Activated CD4-positive, alpha-beta T cell treated with anti-CD3 and anti-CD28 coated beads, Interleukin-2, amount 10 ng/mL, durations not matched to agents 7 days and 5 days (primary cell): ENCODE data around the gene ERCC1. TPM values are rescaled to one million over a fixed set of nuclear protein-coding genes. Genes with fewer than 3 reads are reported as not detected.
"Not testable (repeated sequence)": the region's sequence is repeated elsewhere in the genome, so short reads cannot be mapped to it uniquely, and the experiment has no call there.

Experiments
- CTCF ChIA-PET: fragments of 350-600 bp; sonication (Branson Sonifier 250); formaldehyde crosslinking; loops from one replicate; lab custom pipeline; 2021; ENCODE audit warnings: antibody characterized with exemption; lab: Charles Lee
- POLR2A ChIA-PET: fragments of 350-600 bp; sonication (Branson Sonifier 250); formaldehyde crosslinking; loops from one replicate; lab custom pipeline; 2021; ENCODE audit warnings: antibody characterized with exemption; lab: Charles Lee
- DNase-seq: peaks from one replicate; pipeline ENCODE4 v3.0.0-alpha.2; 2020
- H3K27ac Mint-ChIP-seq: one replicate; pipeline ENCODE4 v1.8.0; 2021; ENCODE audit warnings: mild to moderate bottlenecking, moderate library complexity, mixed read lengths
- H3K27me3 Mint-ChIP-seq: one replicate; pipeline ENCODE4 v1.8.0; 2021; ENCODE audit warnings: mixed read lengths
- H3K36me3 Mint-ChIP-seq: one replicate; pipeline ENCODE4 v1.8.0; 2021; ENCODE audit warnings: low read depth, mixed read lengths
- H3K4me1 Mint-ChIP-seq: one replicate; pipeline ENCODE4 v1.8.0; 2021; ENCODE audit warnings: mixed read lengths
- H3K4me3 Mint-ChIP-seq: one replicate; pipeline ENCODE4 v1.8.0; 2021; ENCODE audit warnings: mild to moderate bottlenecking, moderate library complexity, mixed read lengths
- H3K9me3 Mint-ChIP-seq: one replicate; pipeline ENCODE4 v1.8.0; 2021; ENCODE audit warnings: mixed read lengths
- total RNA-seq, 2 experiments: library from RNA; stranded (reverse); gene quantifications; one replicate each; pipeline ENCODE4 v1.2.3, GENCODE V29; 2021

ERCC1 gene
- total RNA-seq, 2 experiments from 2014 or later, result 59.9 to 66.1 TPM

DNA sequence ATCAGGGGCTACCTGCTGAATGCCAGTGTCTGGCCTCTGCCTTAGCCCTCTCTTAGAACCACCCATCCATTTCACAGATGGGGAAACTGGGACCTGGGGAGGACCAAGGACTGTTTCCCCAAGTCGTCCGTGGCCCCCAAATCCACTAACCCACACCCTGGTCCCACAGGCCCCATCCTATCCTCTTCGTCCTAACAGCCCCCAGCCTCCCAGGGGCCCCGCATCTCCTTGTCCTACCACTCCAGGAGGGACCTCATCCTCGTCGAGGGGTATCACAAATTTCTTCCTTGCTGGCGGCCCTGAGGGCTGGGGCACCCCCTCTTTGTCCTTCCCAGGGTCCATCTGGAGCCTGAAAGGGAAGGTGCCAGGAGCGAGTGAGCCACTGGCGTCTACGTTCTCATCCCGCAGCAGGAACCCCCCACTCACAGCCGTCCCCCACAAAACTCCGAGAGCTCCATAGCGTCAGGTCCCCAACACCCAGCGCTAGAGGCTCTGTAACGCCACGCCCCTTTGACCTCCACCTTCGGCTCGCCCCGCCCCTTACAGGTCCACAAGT, 606 bp downstream of the ERCC1 start:
- peaks cover 66% of the 10 kb centered on the region for H3K4me1 Mint-ChIP-seq

DNA sequence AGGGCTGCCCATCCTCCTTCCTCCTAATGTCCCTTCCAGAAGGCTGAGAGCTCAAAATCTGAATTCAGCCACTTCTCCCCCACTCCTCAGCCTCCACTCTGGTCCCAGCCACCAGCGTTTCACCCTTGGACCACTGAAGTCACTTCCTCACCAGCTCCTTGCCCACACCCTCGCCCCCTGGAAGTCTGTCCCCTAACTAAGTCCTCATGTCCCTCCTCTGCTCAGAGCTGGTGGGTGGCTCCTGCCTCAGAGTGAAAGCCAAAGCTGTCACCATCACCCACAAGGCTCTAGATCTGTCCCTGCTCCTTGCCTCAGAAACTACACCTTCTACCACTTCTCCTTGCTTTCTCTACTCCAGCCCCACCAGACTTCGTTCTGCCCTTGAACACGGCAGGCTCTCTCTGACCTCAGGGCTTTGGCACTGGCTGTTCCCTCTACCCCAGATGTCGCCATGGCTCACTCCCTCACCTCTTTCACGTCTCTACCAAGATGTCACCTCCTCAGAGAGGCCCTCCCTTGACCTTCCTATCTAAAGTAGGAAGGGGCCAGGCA, 1.7 kb downstream of the ERCC1 start:
- H3K27ac Mint-ChIP-seq, result peak overlapping the region; percentile 10
- peak overlapping the region; percentile 52 for H3K4me3 Mint-ChIP-seq
- ChIA-PET POLR2A (no interaction called here), CTCF (interaction anchor here (0.8 to 1.4 kb wide), 4 partner anchors 17 to 106 kb away, joined by 3 to 5 read pairs (median 4); no protein-coding TSS in a partner anchor)
- no peaks in the 10 kb centered on the region for H3K27me3 Mint-ChIP-seq
- DNase-seq, result no peak
- H3K4me1 Mint-ChIP-seq, result peaks cover 63% of the 10 kb centered on the region
- peaks cover 23% of the 10 kb centered on the region for H3K36me3 Mint-ChIP-seq
- H3K9me3 Mint-ChIP-seq, result no peaks in the 10 kb centered on the region

More for the DNA sequence above, 606 bp downstream of the ERCC1 start:
- Mint-ChIP-seq H3K4me3 (peak overlapping the region; percentile 85), H3K36me3 (peaks cover 16% of the 10 kb centered on the region), H3K27ac (peak overlapping the region; percentile 86), H3K9me3 (no peaks in the 10 kb centered on the region), H3K27me3 (peaks cover 4% of the 10 kb centered on the region)
- POLR2A ChIA-PET, result no interaction called here
- no peak for DNase-seq
- CTCF ChIA-PET, result interaction anchor here (1.0 to 4.6 kb wide), 3 partner anchors 8 to 62 kb away, joined by 3 to 24 read pairs (median 16); no protein-coding TSS in a partner anchor

DNA sequence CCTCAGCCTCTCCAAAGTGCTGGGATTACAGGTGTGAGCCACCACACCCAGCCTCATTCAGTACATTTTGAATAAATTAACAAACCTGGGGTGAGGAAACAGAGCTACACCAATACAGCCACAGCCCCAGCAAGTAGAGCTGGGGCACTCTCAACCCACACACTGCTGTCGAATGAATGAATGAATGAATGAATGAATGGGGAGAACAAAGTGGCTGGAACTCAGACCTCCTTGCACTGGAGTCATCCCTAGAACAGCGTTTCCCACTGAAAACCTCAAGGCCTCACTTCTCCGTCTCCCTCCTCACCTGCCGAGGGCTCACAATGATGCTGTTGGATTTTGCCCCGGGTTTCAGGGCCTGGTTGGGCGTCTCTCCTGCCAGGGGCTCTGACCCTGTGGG, 2.8 kb downstream of the ERCC1 start:
- Mint-ChIP-seq H3K9me3 (no peaks in the 10 kb centered on the region), H3K27ac (peak overlapping the region; percentile 83), H3K27me3 (no peaks in the 10 kb centered on the region), H3K4me1 (peaks cover 61% of the 10 kb centered on the region), H3K36me3 (peaks cover 28% of the 10 kb centered on the region), H3K4me3 (no peak overlapping the region)
- no peak for DNase-seq
- POLR2A ChIA-PET, result no interaction called here
- CTCF ChIA-PET, result interaction anchor here (0.6 to 1.4 kb wide), 4 partner anchors 18 to 271 kb away, joined by 3 to 5 read pairs (median 4); no protein-coding TSS in a partner anchor

GRCh38 chr19:45420356-45420755, 3.4 kb downstream of the ERCC1 start:
- Mint-ChIP-seq H3K27ac (peak overlapping the region; percentile 83), H3K9me3 (no peaks in the 10 kb centered on the region), H3K4me1 (peaks cover 57% of the 10 kb centered on the region), H3K4me3 (no peak overlapping the region), H3K27me3 (no peaks in the 10 kb centered on the region), H3K36me3 (peaks cover 30% of the 10 kb centered on the region)
- no peak for DNase-seq
- ChIA-PET CTCF (interaction anchor here (0.6 kb wide), 2 partner anchors 71 to 272 kb away, joined by 3 to 5 read pairs; no protein-coding TSS in a partner anchor), POLR2A (no interaction called here)

GRCh38 chr19:45419895-45420294, 3.8 kb downstream of the ERCC1 start:
- Mint-ChIP-seq H3K36me3 (peaks cover 30% of the 10 kb centered on the region), H3K9me3 (no peaks in the 10 kb centered on the region), H3K27me3 (no peaks in the 10 kb centered on the region), H3K4me1 (peaks cover 57% of the 10 kb centered on the region), H3K4me3 (no peak overlapping the region), H3K27ac (peak overlapping the region; percentile 76)
- no peak for DNase-seq
- CTCF ChIA-PET, result interaction anchor here (0.5 to 1.1 kb wide), 4 partner anchors 18 to 261 kb away, joined by 3 to 5 read pairs (median 4); no protein-coding TSS in a partner anchor
- POLR2A ChIA-PET, result no interaction called here

DNA sequence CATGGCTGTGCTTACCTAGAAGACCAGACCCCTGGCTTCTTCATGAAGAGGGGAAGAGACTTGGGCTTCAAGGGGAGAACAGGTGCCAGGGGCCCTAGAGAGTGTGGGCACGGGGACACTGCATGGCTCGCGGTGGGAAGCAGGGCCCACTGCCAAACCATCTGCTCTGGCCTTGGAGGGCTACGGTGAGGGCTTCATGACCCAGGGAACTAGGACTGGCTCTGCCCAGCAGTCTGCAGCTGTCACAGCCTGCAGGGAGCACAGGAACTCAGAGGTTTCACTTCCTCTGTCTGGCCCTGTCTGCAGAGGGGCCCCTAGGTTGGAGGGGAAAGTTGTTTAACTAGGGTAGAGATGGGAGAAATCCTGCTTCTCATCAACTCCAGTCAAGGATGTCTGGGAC, 4.3 kb downstream of the ERCC1 start:
- DNase-seq, result peak; percentile 38
- POLR2A ChIA-PET, result no interaction called here
- no peaks in the 10 kb centered on the region for H3K27me3 Mint-ChIP-seq
- H3K9me3 Mint-ChIP-seq, result no peaks in the 10 kb centered on the region
- CTCF ChIA-PET, result interaction anchor here (0.5 to 1.1 kb wide), 3 partner anchors 18 to 261 kb away, joined by 3 to 4 read pairs (median 3); no protein-coding TSS in a partner anchor
- H3K27ac Mint-ChIP-seq, result peak overlapping the region; percentile 84
- H3K4me1 Mint-ChIP-seq, result peaks cover 54% of the 10 kb centered on the region
- H3K4me3 Mint-ChIP-seq, result peak overlapping the region; percentile 30
- peaks cover 32% of the 10 kb centered on the region for H3K36me3 Mint-ChIP-seq

DNA sequence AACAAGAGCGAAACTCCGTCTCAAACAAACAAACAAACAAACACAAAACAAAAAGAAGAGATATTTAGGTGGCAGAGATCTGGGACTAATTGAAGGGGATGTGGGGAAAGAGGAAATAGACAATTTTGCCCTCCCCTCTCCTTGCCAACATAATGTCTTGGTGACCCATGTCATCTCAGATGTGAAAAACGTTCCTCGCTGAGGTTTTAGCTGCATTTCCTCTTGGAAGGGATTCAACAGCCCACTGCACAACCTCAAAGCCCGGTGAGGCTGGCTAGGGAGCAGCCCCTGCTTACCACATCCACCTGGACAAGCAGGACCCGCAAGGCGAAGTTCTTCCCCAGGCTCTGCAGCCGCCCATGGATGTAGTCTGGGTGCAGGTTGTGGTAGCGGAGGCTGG, 4.9 kb downstream of the ERCC1 start:
- peak overlapping the region; percentile 84 for H3K27ac Mint-ChIP-seq
- CTCF ChIA-PET, result interaction anchor here (1.0 to 1.1 kb wide), 2 partner anchors 19 to 21 kb away, joined by 3 read pairs; no protein-coding TSS in a partner anchor
- no peak overlapping the region for H3K4me3 Mint-ChIP-seq

GRCh38 chr19:45417151-45417550, 6.6 kb downstream of the ERCC1 start:
- Mint-ChIP-seq H3K36me3 (peaks cover 45% of the 10 kb centered on the region), H3K4me3 (no peak overlapping the region), H3K27me3 (no peaks in the 10 kb centered on the region), H3K4me1 (peaks cover 34% of the 10 kb centered on the region), H3K27ac (no peak overlapping the region), H3K9me3 (no peaks in the 10 kb centered on the region)
- ChIA-PET CTCF (interaction anchor here (1.4 to 1.6 kb wide), 2 partner anchors 10 to 15 kb away, joined by 3 to 4 read pairs; no protein-coding TSS in a partner anchor), POLR2A (no interaction called here)
- DNase-seq, result no peak

More for the DNA sequence above, 4.9 kb downstream of the ERCC1 start:
- H3K9me3 Mint-ChIP-seq, result no peaks in the 10 kb centered on the region
- no peak for DNase-seq
- no peaks in the 10 kb centered on the region for H3K27me3 Mint-ChIP-seq
- peaks cover 38% of the 10 kb centered on the region for H3K36me3 Mint-ChIP-seq
- peaks cover 48% of the 10 kb centered on the region for H3K4me1 Mint-ChIP-seq
- POLR2A ChIA-PET, result no interaction called here

GRCh38 chr19:45414468-45414867, 9.2 kb downstream of the ERCC1 start:
- Mint-ChIP-seq H3K4me3 (no peak overlapping the region), H3K4me1 (peaks cover 16% of the 10 kb centered on the region), H3K9me3 (no peaks in the 10 kb centered on the region), H3K27me3 (no peaks in the 10 kb centered on the region), H3K36me3 (peaks cover 42% of the 10 kb centered on the region), H3K27ac (no peak overlapping the region)
- ChIA-PET POLR2A (no interaction called here), CTCF (interaction anchor here (0.7 to 2.5 kb wide), 7 partner anchors 9 to 71 kb away, joined by 3 to 13 read pairs (median 4); partner anchors contain the start of genes ERCC1 and PPP1R13L)
- no peak for DNase-seq

DNA sequence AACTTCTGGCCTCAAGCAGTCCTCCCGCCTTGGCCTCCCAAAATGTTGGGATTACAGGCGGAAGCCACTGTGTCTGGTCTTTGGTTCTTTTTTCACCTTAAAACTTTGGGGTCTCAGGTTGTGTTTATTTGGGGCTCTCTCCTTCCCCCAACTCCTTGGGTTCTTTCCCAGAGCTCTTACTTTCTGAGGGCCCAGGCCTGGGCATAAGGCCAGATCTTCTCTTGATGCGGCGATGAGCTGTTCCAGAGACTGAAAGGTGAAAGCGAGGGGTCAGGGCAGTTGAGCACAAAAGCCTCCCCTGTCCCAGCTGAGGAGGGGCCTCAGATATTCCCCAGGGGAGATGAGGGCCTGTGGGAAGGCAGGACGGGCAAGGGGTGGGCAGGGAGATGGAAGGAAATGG, 10.2 kb downstream of the ERCC1 start:
- ChIA-PET POLR2A (no interaction called here), CTCF (interaction anchor here (0.5 to 2.5 kb wide), 6 partner anchors 9 to 314 kb away, joined by 3 to 13 read pairs (median 4); partner anchors contain the start of gene PPP1R13L)
- peaks cover 36% of the 10 kb centered on the region for H3K36me3 Mint-ChIP-seq
- H3K27ac Mint-ChIP-seq, result no peak overlapping the region
- no peak for DNase-seq
- no peaks in the 10 kb centered on the region for H3K27me3 Mint-ChIP-seq
- peaks cover 6% of the 10 kb centered on the region for H3K4me1 Mint-ChIP-seq
- H3K9me3 Mint-ChIP-seq, result no peaks in the 10 kb centered on the region
- no peak overlapping the region for H3K4me3 Mint-ChIP-seq

DNA sequence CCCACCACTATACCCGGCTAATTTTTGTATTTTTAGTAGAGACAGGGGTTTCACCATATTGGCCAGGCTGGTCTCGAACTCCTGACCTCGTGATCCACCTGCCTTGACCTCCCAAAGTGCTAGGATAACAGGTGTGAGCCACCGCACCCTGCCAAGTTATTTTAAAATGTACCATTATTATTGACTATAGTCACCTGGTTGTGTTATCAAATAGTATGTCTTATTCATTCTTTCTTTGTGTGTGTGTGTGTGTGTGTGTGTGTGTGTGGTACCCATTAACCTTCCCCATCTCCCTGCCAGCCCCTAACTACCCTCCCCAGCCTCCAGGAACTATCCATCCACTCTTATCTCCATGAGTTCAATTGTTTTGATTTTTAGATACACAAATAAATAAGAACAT, 13.4 kb downstream of the ERCC1 start:
- CTCF ChIA-PET, result interaction anchor here (1.1 kb wide), 1 partner anchor 75 kb away, joined by 4 read pairs; no protein-coding TSS in a partner anchor
- DNase-seq, H3K27me3 Mint-ChIP-seq, H3K4me3 Mint-ChIP-seq, POLR2A ChIA-PET, H3K27ac Mint-ChIP-seq, H3K9me3 Mint-ChIP-seq: not testable (repeated sequence)
- Mint-ChIP-seq H3K4me1 (peaks cover 18% of the 10 kb centered on the region), H3K36me3 (peaks cover 22% of the 10 kb centered on the region)

GRCh38 chr19:45409557-45409920, 14.2 kb downstream of the ERCC1 start:
- Mint-ChIP-seq H3K4me3 (no peak overlapping the region), H3K9me3 (no peaks in the 10 kb centered on the region), H3K36me3 (peaks cover 21% of the 10 kb centered on the region), H3K4me1 (peaks cover 26% of the 10 kb centered on the region), H3K27ac (no peak overlapping the region), H3K27me3 (no peaks in the 10 kb centered on the region)
- ChIA-PET CTCF (interaction anchor here (1.6 kb wide), 2 partner anchors 18 to 69 kb away, joined by 6 to 7 read pairs; no protein-coding TSS in a partner anchor), POLR2A (no interaction called here)
- DNase-seq, result no peak
